ENCODE measurements around the gene ATP9B. TPM values are rescaled to one million over a fixed set of nuclear protein-coding genes. Genes with fewer than 3 reads are reported as not detected.

Gene ATP9B
- total RNA-seq, 1 experiment from 2014 or later, result 25.6 TPM

- BruUV-seq (replicated peaks), result no TSS peak
- no peaks in the 10 kb centered on the region for H3K36me3 Mint-ChIP-seq (ENCODE audit: insufficient read depth, unreplicated experiment)
- no peaks in the 10 kb centered on the region for H3K9me3 Mint-ChIP-seq (ENCODE audit: low read depth, unreplicated experiment)
- H3K4me3 Mint-ChIP-seq (ENCODE audit: low read depth, unreplicated experiment), result no peak overlapping the region
- no peaks in the 10 kb centered on the region for H3K4me1 Mint-ChIP-seq (ENCODE audit: low read depth, unreplicated experiment)
- CTCF ChIA-PET, result no interaction called here
- DNase-seq, result no peak
- intact Hi-C loops (cut with micrococcal nuclease; ENCODE audit: unreplicated experiment), result no loop called here
- H3K27me3 Mint-ChIP-seq (ENCODE audit: unreplicated experiment), result no peaks in the 10 kb centered on the region
- no peak overlapping the region for H3K27ac Mint-ChIP-seq (ENCODE audit: unreplicated experiment)
- no peak for TF ChIP-seq CTCF (IDR thresholded peaks at IDR 0.05; ENCODE audit: unreplicated experiment)
Observed at GRCh38 chr18:79217979-79218604, 148.9 kb downstream of the ATP9B start.

GRCh38 chr18:79218605-79219190, 149.5 kb downstream of the ATP9B start:
- BruUV-seq (replicated peaks), result no TSS peak
- CTCF ChIA-PET, result no interaction called here
- no peaks in the 10 kb centered on the region for H3K4me1 Mint-ChIP-seq (ENCODE audit: low read depth, unreplicated experiment)
- H3K4me3 Mint-ChIP-seq (ENCODE audit: low read depth, unreplicated experiment), result no peak overlapping the region
- H3K27ac Mint-ChIP-seq (ENCODE audit: unreplicated experiment), result no peak overlapping the region
- H3K27me3 Mint-ChIP-seq (ENCODE audit: unreplicated experiment), result no peaks in the 10 kb centered on the region
- TF ChIP-seq CTCF (IDR thresholded peaks at IDR 0.05; ENCODE audit: unreplicated experiment), result no peak
- intact Hi-C loops (cut with micrococcal nuclease; ENCODE audit: unreplicated experiment), result no loop called here
- no peak for DNase-seq
- no peaks in the 10 kb centered on the region for H3K36me3 Mint-ChIP-seq (ENCODE audit: insufficient read depth, unreplicated experiment)
- H3K9me3 Mint-ChIP-seq (ENCODE audit: low read depth, unreplicated experiment), result no peaks in the 10 kb centered on the region

- H3K27ac Mint-ChIP-seq (ENCODE audit: unreplicated experiment), result no peak overlapping the region
- CTCF ChIA-PET, result no interaction called here
- H3K9me3 Mint-ChIP-seq (ENCODE audit: low read depth, unreplicated experiment), result no peaks in the 10 kb centered on the region
- TF ChIP-seq CTCF (IDR thresholded peaks at IDR 0.05; ENCODE audit: unreplicated experiment), result no peak
- no TSS peak for BruUV-seq (replicated peaks)
- no peak overlapping the region for H3K4me3 Mint-ChIP-seq (ENCODE audit: low read depth, unreplicated experiment)
- H3K27me3 Mint-ChIP-seq (ENCODE audit: unreplicated experiment), result no peaks in the 10 kb centered on the region
- intact Hi-C loops (cut with micrococcal nuclease; ENCODE audit: unreplicated experiment), result no loop called here
- H3K36me3 Mint-ChIP-seq (ENCODE audit: insufficient read depth, unreplicated experiment), result no peaks in the 10 kb centered on the region
- DNase-seq, result no peak
- H3K4me1 Mint-ChIP-seq (ENCODE audit: low read depth, unreplicated experiment), result no peaks in the 10 kb centered on the region
Observed at GRCh38 chr18:79221136-79221535, 151.9 kb downstream of the ATP9B start.

- no peaks in the 10 kb centered on the region for H3K9me3 Mint-ChIP-seq (ENCODE audit: low read depth, unreplicated experiment)
- no peak for TF ChIP-seq CTCF (IDR thresholded peaks at IDR 0.05; ENCODE audit: unreplicated experiment)
- no peaks in the 10 kb centered on the region for H3K4me1 Mint-ChIP-seq (ENCODE audit: low read depth, unreplicated experiment)
- intact Hi-C loops (cut with micrococcal nuclease; ENCODE audit: unreplicated experiment), result no loop called here
- CTCF ChIA-PET, result no interaction called here
- no peak overlapping the region for H3K27ac Mint-ChIP-seq (ENCODE audit: unreplicated experiment)
- no peak overlapping the region for H3K4me3 Mint-ChIP-seq (ENCODE audit: low read depth, unreplicated experiment)
- no peaks in the 10 kb centered on the region for H3K36me3 Mint-ChIP-seq (ENCODE audit: insufficient read depth, unreplicated experiment)
- no TSS peak for BruUV-seq (replicated peaks)
- H3K27me3 Mint-ChIP-seq (ENCODE audit: unreplicated experiment), result no peaks in the 10 kb centered on the region
- DNase-seq, result no peak
Observed at GRCh38 chr18:79222790-79223189, 153.6 kb downstream of the ATP9B start.
